ENCODE measurements around the gene SSBP3.

The SSBP3 gene

DNA sequence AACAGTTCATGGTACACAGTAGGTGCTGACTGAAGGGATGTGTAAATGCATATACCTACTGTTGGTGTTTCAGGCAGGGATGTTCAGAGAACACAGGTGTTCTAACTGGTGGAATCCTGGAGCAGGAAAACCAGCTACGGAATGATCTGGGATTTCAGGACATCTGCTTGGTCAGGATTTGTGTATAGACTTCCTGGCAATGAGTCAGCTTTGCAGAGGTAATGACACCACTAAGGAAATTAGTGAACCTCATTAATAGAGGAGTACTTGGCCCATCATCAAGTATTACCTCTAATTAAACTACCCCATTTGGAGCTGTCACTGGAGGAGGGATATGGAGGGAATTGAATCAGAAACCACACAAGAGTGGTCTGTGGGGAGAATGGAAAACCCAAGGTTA lies 198.9 kb downstream of the SSBP3 start:
- DNase-seq: no peak

DNA sequence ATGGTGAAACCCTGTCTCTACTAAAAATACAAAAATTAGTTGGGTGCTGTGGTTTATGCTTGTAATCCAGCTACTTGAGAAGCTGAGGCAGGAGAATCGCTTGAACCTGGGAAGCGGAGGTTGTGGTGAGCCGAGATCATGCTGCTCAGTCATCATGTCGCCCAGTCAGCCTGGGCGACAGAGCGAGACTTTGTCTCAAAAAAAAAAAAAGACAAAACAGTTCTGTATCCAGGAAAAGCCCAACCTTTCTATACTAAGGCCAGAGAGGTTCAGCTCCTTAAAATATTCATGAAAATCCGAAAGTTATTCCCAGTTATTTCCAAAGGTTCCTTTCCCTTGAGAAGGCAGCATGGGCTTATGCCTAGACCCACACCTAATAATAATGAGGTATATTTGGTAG lies 202.0 kb downstream of the SSBP3 start:
- DNase-seq: no peak

DNA sequence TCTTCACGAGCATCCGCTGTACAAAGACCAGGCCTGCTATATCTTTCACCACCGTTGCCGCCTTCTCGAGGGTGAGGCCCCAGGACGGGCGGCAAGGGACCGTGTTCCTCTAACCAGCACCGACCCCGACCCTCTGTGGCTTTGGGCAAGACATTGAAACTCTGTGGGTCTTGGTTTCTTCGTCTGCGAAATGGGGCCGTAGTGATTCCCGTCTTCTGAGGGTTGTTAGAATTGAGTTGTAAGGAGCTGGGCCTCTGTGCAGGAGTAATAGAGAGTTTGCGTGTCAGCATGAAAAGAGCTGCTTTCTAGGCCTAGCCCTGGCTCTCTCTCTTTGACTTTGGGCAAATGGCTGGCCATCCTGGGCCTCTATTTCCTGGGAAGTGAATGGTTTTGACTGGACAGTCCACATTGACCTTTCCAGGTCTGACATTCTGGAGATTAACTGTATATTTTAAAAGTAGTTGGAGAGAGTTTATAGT lies 205.6 kb downstream of the SSBP3 start:
- no peak for DNase-seq

DNA sequence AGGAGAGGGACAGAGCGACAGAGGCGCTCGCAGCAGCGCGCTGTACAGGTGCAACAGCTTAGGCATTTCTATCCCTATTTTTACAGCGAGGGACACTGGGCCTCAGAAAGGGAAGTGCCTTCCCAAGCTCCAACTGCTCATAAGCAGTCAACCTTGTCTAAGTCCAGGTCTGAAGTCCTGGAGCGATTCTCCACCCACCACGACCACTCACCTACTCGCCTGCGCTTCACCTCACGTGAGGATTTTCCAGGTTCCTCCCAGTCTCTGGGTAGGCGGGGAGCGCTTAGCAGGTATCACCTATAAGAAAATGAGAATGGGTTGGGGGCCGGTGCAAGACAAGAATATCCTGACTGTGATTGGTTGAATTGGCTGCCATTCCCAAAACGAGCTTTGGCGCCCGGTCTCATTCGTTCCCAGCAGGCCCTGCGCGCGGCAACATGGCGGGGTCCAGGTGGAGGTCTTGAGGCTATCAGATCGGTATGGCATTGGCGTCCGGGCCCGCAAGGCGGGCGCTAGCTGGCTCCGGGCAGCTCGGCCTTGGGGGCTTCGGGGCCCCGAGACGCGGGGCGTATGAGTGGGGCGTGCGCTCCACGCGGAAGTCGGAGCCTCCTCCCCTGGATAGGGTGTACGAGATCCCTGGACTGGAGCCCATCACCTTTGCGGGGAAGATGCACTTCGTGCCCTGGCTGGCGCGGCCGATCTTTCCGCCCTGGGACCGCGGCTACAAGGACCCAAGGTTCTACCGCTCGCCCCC lies 206.3 kb downstream of the SSBP3 start, which contains the start of the genes CYB5RL and MRPL37:
Gene CYB5RL, minus strand, starts transcription at position 266 of the 754 bp plus-strand sequence. CDS start 4,414 bp downstream, outside the sequence.
Gene MRPL37, plus strand, starts transcription at position 403 of the 754 bp plus-strand sequence. Its CDS starts 77 bp downstream, at position 480.
- DNase-seq: peak; percentile 98

DNA sequence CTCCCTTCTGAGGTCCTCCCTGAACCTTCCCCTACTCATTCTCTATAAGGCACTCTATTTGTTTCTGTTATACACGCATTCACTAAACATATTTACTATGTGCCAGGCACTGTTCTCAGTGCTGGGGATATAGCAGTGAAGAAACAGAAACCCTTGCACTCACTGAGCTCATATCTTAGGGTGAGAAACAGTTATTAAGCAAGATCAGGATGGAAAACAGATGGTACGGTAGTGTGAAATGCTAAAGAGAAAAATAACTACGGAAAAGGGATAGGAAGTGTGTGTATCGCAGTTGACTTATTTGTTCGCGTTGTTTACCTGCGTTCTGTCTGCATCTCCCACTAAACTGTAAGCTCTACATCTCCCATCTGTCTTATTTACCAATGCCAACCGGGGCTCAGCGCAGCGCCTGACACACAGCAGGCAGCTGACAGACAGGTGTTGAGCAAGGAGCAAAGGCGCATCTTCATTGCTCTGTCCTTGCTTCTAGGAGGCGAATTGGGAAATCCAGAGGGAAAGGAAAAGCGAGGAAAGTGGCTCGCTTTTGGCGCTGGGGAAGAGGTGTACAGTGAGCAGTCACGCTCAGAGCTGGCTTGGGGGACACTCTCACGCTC lies 206.9 kb downstream of the SSBP3 start:
- no peak for DNase-seq

DNA sequence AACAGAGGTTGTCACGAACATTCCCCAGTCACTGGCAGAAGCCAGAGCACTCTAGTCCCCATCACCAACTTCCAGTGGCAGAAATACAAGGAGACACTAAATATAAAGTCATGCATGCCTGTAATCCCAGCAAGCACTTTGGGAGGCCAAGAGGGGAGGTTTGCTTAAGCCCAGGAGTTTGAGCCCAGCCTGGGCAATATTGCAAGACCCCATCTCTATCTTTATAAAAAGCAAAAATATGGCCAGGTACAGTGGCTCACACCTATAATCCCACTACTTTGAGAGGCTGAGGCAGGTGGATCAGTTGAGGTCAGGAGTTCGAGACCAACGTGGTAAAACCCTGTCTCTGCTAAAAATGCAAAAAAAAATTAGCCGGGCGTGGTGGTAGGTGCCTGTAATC lies 212.7 kb downstream of the SSBP3 start:
- no peak for DNase-seq

DNA sequence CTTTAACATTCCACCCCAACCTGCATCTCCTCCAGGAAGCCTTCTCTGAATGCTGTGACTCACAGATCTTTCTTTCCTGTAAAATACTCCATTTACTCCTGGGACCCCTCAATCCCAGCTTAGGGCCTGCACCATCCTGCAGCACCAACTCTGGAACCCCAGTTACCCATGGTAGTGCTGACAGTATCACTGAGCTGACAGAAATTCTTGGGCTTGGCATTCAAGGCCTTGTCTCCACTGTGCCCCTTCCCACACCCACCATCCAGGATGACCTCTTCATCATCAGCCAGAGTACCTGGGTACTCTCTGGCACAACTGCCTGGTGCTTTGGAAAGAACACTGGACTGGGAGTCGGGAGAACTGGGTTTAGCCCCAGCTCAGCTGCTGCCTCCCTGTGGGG lies 214.7 kb downstream of the SSBP3 start:
- DNase-seq: no peak

DNA sequence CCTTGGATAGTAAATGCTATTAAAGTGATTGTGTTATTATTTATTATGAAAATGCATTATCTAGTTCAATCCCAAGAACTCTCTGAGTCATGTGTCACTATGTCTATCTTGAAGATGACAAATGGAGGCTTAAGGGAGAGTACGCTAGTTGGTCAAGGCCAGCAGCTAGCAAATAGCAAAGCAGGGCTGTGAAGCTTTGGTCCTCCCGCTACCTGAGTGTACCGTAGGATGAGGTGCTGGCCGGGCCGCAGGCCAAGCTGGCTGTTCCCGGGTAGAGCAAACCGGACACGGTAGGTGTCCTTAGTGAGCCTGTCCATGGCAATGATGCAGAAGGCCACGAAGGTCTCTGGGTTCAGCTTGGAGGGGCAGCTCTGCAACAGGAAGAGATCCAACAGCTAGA lies 215.7 kb downstream of the SSBP3 start:
- DNase-seq: no peak

DNA sequence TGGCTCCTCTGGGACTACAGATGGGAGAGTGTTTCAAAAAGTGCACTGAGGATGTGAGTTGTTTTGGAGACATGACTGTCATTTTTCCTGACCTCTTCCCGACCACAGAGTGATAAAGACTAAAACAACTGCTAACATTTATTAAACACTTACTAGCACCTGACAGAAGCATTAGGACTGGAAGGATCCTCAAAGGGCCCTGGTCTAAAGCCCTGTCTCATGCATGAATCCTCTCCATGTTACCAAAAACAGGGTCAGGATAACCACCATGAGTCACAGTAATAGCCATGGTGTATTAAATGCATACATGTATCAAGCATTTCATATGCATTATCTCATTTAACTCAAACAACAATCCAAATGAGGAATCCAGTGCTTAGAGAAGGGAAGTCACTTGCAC lies 217.9 kb downstream of the SSBP3 start:
- DNase-seq: no peak

DNA sequence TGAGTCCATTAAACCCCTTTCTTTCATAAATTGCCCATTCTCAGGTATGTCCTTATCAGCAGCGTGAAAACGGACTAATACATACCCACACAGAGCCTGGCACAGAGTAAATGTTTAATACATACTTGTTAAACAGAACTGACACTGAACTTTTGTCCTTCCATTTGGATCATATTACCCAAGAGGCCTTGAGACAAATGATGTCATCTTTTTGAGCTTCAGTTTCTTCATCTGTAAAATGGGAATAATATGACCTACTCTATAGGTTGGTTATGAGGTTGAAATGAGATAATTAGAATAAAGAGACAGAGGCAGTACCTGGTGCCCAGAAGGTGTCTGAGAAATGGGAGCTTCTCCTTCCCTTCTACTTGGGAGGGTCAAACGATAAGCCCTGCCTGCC lies 220.1 kb downstream of the SSBP3 start:
- no peak for DNase-seq

DNA sequence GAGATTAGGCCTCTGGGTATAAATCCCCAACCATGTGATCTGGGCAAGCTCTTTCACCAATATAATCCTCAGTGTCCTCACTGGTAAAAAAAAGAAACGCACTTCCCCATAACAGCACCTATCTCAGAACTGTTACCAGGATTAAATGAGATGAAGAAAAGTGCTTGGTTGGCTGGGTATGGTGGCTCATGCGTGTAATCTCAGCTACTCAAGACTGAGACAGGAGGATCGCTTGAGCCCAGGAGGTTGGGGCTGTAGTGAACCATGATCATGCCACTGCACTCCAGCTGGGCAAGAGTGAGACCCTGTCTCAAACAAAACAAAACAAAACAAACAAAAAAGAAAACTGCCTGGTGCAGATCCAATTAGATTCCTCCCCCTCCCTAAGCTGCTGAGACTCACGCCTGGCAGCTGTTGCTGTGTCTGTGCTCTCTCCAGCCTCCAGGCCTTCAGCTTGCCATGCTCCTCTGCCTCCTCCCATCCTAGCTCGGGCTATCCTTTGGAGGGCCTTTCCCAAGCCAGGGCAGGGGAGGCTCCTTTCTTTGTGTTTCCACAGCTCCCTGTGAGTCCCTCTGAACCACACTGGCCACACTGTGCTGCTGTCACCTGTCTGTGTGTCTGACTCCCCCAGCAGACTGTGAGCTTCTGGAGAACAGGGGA lies 225.4 kb downstream of the SSBP3 start:
- peak; percentile 3 for DNase-seq

DNA sequence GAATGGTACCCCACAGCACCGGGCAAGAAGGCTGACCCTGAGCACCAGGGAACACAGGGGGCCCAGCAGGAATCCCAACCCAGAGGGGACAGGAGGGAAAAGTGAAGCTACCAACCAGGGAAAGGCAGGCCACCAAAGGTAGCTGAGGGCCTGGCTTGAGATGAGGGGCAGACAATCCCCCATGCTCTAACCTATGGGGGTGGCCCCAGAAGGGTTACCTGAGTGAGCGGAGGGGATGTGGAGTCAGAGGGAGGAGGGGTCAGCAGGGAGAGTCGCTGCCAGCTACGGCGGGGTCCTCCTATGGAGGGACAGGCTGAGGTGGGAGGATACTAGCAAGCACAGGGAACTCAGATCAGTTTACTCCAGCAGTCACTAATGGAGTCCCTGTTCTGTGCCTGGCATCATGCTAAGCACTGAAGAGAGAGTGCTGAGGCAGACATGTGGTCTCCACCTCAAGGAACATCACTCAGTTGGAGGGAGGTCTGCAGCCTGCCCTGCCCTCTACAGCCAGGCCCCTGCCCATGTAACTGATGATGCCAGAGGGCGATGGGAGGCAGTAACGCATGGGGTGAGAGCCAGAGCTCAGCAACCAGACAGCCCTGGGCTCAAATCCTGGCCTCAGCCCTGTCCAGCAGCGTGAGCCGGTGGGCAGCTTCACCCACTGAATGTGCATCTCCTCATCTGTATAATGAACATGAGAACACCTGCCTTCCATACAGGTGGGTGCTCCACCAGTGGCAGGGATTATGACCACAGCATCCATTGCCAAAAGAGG lies 227.7 kb downstream of the SSBP3 start:
- no peak for DNase-seq

DNA sequence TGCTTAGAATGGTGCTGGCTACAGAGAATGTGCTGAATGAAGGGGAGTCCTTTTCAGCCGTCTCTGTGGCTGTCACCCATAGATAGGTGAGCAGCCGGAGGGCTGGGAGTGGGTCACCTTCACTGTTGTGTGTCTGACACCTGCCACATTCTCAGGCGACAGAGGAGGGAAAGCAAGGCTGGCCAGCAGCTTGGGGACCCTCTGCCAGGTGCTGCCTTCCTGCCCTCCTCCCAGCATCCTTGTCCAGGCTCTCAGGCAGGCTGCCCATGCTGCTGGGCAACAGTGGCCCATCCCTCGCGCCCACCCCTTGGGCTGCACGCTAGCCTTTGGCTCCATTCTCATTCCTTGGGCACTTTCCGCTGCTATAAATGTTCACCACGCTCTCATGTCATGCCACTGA lies 228.5 kb downstream of the SSBP3 start:
- no peak for DNase-seq

DNA sequence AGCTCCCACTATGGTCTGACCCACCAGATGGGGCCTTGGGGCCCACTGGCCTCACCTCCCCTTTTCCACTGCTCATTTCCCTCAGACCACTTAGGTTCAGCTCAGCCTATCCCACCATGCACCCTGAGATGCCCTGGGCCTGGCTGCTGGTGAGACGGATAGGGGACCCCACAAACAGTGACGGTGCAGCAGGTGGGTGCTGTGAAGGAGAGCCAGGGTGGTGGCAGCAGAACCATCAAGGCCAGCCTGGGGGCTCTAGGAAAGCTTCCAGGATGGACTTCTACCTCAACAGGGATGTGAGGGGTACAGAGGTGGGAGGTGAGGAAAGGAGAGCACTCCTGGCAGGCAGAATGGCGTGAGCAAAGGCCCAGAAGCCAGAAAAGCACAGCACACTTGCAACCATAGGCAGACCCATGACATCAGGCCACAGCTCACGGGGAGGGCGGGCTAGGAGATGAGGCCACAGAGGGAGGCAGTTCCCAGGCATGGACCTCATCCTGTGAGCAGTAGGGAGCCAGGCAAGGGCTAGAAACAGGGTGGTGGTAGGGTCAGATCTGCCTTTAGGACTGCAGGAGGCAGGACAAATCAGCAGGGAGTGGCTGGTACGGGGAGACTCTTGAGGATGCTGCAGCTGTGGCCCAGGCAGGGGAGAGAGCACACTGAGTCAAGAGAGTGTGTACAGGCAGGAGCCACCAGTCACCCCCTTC lies 229.4 kb downstream of the SSBP3 start:
- DNase-seq: no peak

All from NCI-H1694 (cell line).